MM.1S (cell line): ENCODE measurements around the gene PDXK.

Source experiments
- CTCF ChIP-seq: fragments of 300-600 bp; sonication (generic); IDR thresholded peaks from 2 replicates; pipeline ENCODE4 v1.5.1; 2016; ENCODE audit warnings: antibody characterized with exemption, low read length, mixed read lengths
- EZH2 ChIP-seq: fragments of 300-600 bp; sonication (generic); optimal IDR thresholded peaks from 2 replicates; pipeline ENCODE3; 2017; ENCODE audit warnings: low read depth, mild to moderate bottlenecking, antibody characterized with exemption, low read length, mixed read lengths

DNA sequence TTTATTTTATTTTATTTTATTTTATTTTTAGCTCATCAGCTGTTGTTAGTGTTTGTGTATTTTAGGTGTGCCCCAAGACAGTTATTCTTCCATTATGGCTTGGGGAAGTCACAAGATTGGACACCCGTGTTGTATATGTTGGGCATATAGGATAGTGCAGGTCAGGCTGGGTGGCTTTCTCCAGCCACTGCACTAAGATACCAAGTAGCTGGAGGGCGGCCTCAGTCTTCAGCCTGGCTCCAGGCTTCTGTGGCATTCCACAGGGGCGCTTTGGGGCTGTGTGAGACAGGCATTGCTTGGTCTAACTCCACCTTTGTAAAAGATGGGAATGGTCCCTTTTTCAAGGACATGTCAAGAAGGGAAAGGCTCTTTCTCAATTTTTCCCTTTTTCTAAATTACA lies 43.1 kb upstream of the PDXK start:
- TF ChIP-seq EZH2 (no peak), CTCF (no peak)
